GM12873 (cell line): ENCODE results near the gene DNAJC3.

ENCODE experiments used
- TF ChIP-seq, protein P1 (sequence below): IDR thresholded peaks from 2 replicates; pipeline ENCODE4 v1.5.1; 2012; ENCODE audit warnings: low read depth, mild to moderate bottlenecking, moderate library complexity, low read length, control low read depth; ENCODE audit not compliant: insufficient read depth; ENCODE audit errors: missing control alignments

Gene DNAJC3

DNA sequence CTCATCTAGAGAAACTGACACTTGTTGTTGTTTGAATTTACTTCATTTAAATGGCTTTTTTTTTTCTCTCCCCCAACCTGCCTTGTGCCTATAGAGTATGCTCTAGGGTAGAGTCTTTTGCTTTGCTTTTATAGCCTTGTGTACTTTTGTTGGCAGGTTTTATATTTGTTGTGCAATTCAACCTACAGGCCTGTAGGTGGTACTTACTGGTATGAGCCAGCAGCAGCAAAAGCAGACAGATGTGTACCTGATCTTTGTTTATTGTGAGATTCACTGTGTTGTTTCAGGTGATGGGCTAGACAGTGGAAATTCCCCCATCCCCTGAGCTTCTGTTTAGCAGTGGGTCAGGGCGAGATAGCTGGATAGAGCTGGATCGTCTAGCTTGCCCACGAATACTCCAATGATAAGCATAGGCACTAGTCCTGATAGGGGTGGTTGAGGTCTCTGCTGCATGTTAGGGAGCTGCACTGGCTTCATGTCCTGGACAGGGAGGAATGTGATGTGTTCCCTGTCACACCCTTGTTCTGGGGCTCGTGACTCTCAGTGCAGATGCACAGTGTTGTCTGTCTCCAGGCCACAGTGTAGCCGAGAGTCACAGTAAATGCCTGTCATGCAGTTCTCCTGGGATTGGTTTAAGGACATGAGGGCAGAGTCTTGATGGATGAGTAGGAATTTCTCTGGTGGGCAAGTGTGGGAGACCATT is 21.3 kb downstream of the DNAJC3 start:
- TF ChIP-seq, protein P1, sequence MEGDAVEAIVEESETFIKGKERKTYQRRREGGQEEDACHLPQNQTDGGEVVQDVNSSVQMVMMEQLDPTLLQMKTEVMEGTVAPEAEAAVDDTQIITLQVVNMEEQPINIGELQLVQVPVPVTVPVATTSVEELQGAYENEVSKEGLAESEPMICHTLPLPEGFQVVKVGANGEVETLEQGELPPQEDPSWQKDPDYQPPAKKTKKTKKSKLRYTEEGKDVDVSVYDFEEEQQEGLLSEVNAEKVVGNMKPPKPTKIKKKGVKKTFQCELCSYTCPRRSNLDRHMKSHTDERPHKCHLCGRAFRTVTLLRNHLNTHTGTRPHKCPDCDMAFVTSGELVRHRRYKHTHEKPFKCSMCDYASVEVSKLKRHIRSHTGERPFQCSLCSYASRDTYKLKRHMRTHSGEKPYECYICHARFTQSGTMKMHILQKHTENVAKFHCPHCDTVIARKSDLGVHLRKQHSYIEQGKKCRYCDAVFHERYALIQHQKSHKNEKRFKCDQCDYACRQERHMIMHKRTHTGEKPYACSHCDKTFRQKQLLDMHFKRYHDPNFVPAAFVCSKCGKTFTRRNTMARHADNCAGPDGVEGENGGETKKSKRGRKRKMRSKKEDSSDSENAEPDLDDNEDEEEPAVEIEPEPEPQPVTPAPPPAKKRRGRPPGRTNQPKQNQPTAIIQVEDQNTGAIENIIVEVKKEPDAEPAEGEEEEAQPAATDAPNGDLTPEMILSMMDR: peak; percentile 48

DNA sequence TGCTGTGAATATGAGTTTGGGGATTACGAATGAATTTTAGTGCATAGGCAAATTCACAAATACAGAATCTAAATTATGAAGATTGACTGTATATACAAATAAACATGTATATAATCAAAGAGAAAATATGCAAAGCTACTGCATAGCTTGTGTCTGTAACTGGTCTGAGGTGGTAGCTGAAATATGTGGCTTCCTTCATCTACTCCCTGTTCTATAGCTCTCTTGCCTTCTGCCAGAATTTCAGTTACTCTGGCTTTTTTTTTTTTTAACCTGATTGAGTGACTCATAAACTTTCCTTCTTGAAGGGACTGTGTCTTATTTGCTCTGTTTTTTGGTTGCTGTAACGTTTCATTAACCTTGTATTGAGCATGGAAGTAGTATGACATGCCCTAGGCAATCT is 26.6 kb downstream of the DNAJC3 start:
- TF ChIP-seq, protein P1: no peak

DNA sequence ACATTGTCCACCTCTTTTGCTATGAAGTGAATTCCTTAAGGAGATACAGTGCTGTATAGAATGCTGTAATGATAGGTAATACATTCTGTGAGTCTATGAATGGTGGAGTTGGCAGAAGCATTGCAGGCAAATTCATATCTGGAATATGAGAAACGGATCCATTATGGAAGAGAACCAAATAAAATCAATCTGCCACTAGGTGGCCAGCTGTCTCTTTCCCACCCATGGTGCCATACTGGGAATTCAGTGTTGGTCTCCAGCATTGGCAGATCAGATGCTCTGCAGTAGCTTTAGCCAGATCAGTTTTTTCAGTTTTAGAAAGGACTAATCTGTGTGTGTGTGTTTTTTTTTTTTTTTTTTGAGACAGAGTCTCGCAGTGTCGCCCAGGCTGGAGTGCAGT is 27.6 kb downstream of the DNAJC3 start:
- TF ChIP-seq, protein P1: peak; percentile 31

DNA sequence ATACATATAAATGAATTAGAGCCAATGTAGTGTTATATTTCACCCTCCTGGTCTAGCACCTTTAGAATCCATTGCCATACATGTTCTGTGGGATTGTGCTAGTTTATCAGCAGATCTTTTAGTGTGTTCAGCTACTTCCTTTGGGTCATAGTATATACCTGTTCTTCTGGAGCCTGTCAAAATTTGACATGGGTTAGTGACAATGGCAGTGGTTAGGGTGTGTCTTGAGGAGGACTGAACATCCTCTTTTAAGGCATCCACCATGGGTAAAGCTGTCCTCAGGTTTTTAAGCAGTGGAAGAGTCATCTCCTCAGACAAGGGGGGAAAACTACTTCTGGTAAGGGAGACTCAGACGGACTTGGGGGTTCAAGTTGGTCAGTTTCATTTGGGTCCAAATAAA is 29.4 kb downstream of the DNAJC3 start:
- TF ChIP-seq, protein P1: no peak

DNA sequence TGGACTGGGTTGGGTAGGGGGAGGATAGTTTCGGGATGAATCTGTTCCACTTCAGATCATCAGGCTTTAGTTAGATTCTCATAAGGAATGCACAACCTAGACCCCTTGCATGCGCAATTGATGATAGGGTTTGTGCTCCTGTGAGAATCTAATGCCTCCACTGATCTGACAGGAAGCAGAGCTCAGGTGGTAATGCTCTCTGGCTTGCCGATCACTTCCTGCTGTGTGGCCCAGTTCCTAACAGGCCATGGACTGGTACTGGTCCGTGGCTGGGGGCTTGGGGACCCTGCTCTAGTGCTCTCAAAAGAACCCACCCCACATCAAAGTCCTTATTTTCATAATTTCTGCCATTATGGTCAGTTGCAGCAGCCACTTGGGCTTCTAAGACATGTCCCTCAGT is 30.1 kb downstream of the DNAJC3 start:
- TF ChIP-seq, protein P1: no peak

DNA sequence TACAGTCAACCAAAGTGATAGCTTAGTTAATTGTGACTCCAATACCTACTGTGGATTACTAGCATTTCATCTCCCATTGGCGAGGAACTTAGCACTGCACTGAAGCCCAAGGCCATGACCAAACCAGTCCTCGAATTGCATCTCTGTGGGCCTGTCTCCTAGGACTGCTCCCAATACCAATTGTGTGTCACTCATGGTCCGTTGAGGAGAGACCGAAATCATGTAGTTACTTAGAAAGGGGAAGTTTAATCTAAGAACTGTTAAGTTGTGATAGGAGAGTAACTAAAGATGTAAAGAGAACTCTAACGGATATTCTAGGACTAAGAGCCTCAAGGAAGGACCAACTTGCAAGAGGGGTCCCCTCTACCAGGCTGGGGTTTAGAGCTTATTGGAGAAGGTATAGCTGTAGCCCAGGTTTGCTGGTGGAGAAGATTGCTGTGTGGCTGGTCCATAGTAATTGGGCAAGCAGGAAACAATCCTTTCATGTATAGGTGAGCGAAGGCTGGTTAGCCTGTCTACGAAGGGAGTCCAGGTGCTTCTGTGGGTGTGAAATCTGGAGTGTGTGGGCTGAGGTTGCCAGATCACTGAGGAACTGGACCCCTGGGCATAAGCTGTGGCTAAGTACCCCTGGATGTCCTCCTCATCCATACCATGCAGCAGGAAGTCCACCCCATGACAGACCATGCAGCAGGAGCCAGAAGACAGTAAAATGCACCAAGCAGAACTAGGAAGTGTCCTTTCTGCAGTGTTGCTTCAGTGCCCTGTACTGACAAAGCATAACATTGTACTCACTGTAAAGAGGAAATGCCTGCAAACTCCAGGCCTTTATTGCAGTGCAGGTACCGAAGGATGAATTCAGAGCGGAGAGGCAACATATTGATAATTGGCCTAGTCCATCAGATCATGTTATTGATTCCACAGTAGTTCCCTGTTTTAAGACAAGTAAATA is 30.8 kb downstream of the DNAJC3 start:
- TF ChIP-seq, protein P1: no peak

DNA sequence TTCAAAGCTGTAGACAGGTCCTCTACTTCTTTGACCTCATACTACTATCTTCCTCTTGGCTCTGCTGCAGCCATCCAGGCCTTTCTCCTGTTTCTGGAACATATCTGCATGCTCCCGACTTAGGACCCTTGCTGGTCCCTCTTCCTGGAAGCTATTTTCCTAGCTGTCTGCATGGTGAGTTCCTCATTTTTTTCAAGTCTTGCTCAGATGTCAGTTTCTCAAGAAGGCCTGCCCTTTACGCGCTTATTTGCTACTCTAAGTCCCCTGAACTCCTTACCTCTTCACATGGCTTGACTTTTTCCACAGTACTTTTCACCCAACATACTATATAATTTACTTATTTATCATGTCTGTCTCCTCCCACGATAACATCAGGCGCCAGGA is 31.4 kb downstream of the DNAJC3 start:
- TF ChIP-seq, protein P1: no peak
